ENCODE results near the gene ARHGAP6. TPM values are rescaled to one million over a fixed set of nuclear protein-coding genes. Genes with fewer than 3 reads are reported as not detected.

Gene ARHGAP6
- polyA plus RNA-seq, 2 of the 4 experiments (the other 2 are of a cell fraction), result 0.04 TPM; not detected in 1

DNA sequence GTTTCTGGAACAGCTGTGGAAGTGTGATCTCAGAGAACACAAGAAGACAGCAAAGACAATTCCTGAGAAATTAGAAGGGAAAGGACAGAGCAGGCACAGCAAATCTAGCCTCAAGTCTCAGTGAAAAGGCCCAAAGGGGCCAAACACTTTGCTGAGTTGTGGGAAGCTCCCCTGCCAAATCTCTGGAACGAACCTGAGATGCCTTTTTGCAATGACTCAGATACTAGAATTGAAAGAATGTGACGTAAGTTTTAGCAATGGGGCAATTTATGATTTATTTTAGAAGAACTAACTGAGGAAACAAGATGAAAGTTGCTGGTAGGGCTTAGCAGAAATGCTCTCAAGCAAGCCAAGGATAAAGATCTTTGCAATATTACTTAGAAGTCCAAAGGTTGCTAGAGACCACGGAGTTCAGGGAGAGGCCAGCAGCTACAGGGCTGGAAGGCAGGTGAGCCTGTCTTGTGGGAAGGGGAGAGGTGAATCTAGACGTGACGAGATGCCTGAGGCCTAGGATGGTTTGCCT lies 279.7 kb downstream of the ARHGAP6 start:
- TF ChIP-seq EP300 (IDR thresholded peaks at IDR 0.05), result no peak
- TF ChIP-seq, protein P1, sequence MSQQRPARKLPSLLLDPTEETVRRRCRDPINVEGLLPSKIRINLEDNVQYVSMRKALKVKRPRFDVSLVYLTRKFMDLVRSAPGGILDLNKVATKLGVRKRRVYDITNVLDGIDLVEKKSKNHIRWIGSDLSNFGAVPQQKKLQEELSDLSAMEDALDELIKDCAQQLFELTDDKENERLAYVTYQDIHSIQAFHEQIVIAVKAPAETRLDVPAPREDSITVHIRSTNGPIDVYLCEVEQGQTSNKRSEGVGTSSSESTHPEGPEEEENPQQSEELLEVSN (IDR thresholded peaks at IDR 0.05; ENCODE audit: borderline replicate concordance, low read depth), result no peak
- no peak for TF ChIP-seq NFE2L2 (conservative IDR thresholded peaks at IDR 0.05; ENCODE audit: low read length)
- no peak for TF ChIP-seq CBX2 (IDR thresholded peaks at IDR 0.05; ENCODE audit: borderline replicate concordance, low read depth)
- no peak for TF ChIP-seq ZFP36 (IDR thresholded peaks at IDR 0.05; ENCODE audit: borderline replicate concordance, partially characterized antibody)
- no peak for TF ChIP-seq EHF (CRISPR knock-in tag; IDR thresholded peaks at IDR 0.05)
- Histone ChIP-seq H3K4me3 (no peak overlapping the region), H3K4me1 (no peaks in the 10 kb centered on the region), H3K9me3 (no peaks in the 10 kb centered on the region), H3K27ac (no peak overlapping the region), H3K4me2 (no peak overlapping the region)
- ChIA-PET CTCF (no interaction called here), POLR2A (no interaction called here)
- no peak for DNase-seq (ENCODE audit: low read depth in 1 of 2, low spot score in 1 of 2)
- no peak for FAIRE-seq
- WGBS (ENCODE audit: missing lambda C conversion rate), result 27% methylated on average over 5 of the region's 5 CpGs
- no peak for ATAC-seq

DNA sequence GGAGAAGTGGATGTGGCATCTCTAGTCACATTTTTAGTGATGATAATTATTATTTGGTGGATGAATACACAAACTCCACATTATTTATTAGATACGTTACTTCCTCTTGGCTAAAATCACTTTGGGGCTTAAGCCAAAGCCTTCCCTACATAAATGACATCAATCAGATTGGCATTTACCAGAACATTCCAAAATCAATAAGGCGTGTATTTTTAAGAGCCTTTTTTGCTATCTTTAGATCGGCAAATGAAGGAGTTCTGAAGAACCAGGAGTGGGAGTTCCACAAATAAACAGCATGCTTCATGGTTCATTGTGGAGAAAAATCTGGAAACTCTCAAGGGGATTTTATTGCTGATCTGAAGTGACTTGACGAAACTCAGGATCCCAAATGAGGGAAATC lies 282.8 kb downstream of the ARHGAP6 start:
- H3K4me3 ChIP-seq, result no peak overlapping the region
- no peak overlapping the region for H3K4me2 ChIP-seq
- WGBS (ENCODE audit: missing lambda C conversion rate), result 54% methylated on average over 4 of the region's 4 CpGs
- ChIA-PET CTCF (no interaction called here), POLR2A (no interaction called here)
- DNase-seq (ENCODE audit: low read depth in 1 of 2, low spot score in 1 of 2) (no peak), ATAC-seq (no peak), FAIRE-seq (no peak)
- no peaks in the 10 kb centered on the region for H3K4me1 ChIP-seq
- no peaks in the 10 kb centered on the region for H3K9me3 ChIP-seq
- TF ChIP-seq, protein P2, sequence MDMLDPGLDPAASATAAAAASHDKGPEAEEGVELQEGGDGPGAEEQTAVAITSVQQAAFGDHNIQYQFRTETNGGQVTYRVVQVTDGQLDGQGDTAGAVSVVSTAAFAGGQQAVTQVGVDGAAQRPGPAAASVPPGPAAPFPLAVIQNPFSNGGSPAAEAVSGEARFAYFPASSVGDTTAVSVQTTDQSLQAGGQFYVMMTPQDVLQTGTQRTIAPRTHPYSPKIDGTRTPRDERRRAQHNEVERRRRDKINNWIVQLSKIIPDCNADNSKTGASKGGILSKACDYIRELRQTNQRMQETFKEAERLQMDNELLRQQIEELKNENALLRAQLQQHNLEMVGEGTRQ (IDR thresholded peaks at IDR 0.05), result no peak
- no peak for TF ChIP-seq RAD21 (conservative IDR thresholded peaks at IDR 0.05 in 1 of 2, IDR thresholded peaks at IDR 0.05 in 1 of 2)
- no peak for TF ChIP-seq CBX2 (IDR thresholded peaks at IDR 0.05; ENCODE audit: borderline replicate concordance, low read depth)
- no peak for TF ChIP-seq HEYL (CRISPR knock-in tag; IDR thresholded peaks at IDR 0.05)
- no peak for TF ChIP-seq RARB (CRISPR knock-in tag; IDR thresholded peaks at IDR 0.05)
- no peak for TF ChIP-seq JUNB (IDR thresholded peaks at IDR 0.05)
- TF ChIP-seq, protein P3, sequence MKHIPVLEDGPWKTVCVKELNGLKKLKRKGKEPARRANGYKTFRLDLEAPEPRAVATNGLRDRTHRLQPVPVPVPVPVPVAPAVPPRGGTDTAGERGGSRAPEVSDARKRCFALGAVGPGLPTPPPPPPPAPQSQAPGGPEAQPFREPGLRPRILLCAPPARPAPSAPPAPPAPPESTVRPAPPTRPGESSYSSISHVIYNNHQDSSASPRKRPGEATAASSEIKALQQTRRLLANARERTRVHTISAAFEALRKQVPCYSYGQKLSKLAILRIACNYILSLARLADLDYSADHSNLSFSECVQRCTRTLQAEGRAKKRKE (CRISPR knock-in tag; IDR thresholded peaks at IDR 0.05; ENCODE audit: low read depth), result no peak
- TF ChIP-seq TFCP2L1 (CRISPR knock-in tag; IDR thresholded peaks at IDR 0.05), result no peak
- TF ChIP-seq, protein P4, sequence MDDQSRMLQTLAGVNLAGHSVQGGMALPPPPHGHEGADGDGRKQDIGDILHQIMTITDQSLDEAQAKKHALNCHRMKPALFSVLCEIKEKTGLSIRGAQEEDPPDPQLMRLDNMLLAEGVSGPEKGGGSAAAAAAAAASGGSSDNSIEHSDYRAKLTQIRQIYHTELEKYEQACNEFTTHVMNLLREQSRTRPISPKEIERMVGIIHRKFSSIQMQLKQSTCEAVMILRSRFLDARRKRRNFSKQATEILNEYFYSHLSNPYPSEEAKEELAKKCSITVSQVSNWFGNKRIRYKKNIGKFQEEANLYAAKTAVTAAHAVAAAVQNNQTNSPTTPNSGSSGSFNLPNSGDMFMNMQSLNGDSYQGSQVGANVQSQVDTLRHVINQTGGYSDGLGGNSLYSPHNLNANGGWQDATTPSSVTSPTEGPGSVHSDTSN (IDR thresholded peaks at IDR 0.05), result no peak
- TF ChIP-seq HOXB5 (CRISPR knock-in tag; IDR thresholded peaks at IDR 0.05), result no peak
- TF ChIP-seq ZSCAN20 (CRISPR knock-in tag; IDR thresholded peaks at IDR 0.05), result no peak
- no peak overlapping the region for H3K27ac ChIP-seq

DNA sequence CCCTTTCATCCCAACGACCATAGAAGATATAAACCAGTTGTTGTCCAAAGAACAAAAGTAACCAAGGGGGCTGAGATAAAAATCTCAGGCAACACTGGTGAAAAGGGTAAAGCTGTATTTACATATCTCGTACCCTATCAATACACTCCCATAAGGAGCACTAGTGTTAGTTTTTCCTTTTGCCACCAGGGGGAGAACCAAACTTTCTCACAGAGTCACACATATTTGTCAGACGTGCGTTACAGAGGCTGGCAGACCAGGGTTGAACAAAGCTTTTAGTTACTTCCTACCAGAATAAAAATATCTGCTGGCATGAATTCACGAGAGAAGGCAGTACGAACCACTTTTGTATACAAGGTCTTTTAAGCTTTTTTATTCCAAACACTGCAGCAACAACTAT lies 284.3 kb downstream of the ARHGAP6 start:
- Histone ChIP-seq H3K27ac (no peak overlapping the region), H3K4me2 (no peak overlapping the region), H3K9me3 (no peaks in the 10 kb centered on the region), H3K4me3 (no peak overlapping the region), H3K4me1 (no peaks in the 10 kb centered on the region)
- ChIA-PET POLR2A (no interaction called here), CTCF (interaction anchor here (0.6 to 2.1 kb wide), 5 partner anchors 8 to 150 kb away, joined by 3 to 14 read pairs (median 3); no protein-coding TSS in a partner anchor)
- peak; percentile 5 to 46 for DNase-seq (ENCODE audit: low read depth in 1 of 2, low spot score in 1 of 2)
- WGBS (ENCODE audit: missing lambda C conversion rate), result 5% methylated on average over 6 of the region's 6 CpGs
- TF ChIP-seq, protein P5, sequence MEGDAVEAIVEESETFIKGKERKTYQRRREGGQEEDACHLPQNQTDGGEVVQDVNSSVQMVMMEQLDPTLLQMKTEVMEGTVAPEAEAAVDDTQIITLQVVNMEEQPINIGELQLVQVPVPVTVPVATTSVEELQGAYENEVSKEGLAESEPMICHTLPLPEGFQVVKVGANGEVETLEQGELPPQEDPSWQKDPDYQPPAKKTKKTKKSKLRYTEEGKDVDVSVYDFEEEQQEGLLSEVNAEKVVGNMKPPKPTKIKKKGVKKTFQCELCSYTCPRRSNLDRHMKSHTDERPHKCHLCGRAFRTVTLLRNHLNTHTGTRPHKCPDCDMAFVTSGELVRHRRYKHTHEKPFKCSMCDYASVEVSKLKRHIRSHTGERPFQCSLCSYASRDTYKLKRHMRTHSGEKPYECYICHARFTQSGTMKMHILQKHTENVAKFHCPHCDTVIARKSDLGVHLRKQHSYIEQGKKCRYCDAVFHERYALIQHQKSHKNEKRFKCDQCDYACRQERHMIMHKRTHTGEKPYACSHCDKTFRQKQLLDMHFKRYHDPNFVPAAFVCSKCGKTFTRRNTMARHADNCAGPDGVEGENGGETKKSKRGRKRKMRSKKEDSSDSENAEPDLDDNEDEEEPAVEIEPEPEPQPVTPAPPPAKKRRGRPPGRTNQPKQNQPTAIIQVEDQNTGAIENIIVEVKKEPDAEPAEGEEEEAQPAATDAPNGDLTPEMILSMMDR (IDR thresholded peaks at IDR 0.05), result peak; percentile 28
- TF ChIP-seq RAD21 (conservative IDR thresholded peaks at IDR 0.05 in 1 of 2, IDR thresholded peaks at IDR 0.05 in 1 of 2) (peak; percentile 15 to 20; a peak in 1 of 5 replicates), TP53 (CRISPR knock-in tag; IDR thresholded peaks at IDR 0.05) (no peak), FOXS1 (CRISPR knock-in tag; IDR thresholded peaks at IDR 0.05) (no peak), FOSL2 (IDR thresholded peaks at IDR 0.05) (no peak), FOSL2 (CRISPR knock-in tag; IDR thresholded peaks at IDR 0.05) (no peak), TFCP2L1 (CRISPR knock-in tag; IDR thresholded peaks at IDR 0.05) (no peak), SMC3 (IDR thresholded peaks at IDR 0.05) (0 out of 3 replicates have a peak, but pooled peaks have one; percentile 30)
- TF ChIP-seq, protein P1 (IDR thresholded peaks at IDR 0.05; ENCODE audit: borderline replicate concordance, low read depth), result no peak
- peak; percentile 76 to 89; a peak in 5 of 6 replicates for ATAC-seq
- no peak for FAIRE-seq

Measured in A549 (cell line).